ENCODE measurements around the gene FTSJ3.
"Not testable (repeated sequence)": the region's sequence is repeated elsewhere in the genome, so short reads cannot be mapped to it uniquely, and the experiment has no call there.

The FTSJ3 gene

GRCh38 chr17:63855185-63855584 lies 27.7 kb upstream of the FTSJ3 start:
- Histone ChIP-seq H3K4me1 (ENCODE audit: control insufficient read depth, insufficient read depth, low read length, poor library complexity, severe bottlenecking) (no peaks in the 10 kb centered on the region), H3K9me3 (ENCODE audit: control insufficient read depth, low read length) (no peaks in the 10 kb centered on the region), H3K4me3 (ENCODE audit: extremely low read depth, insufficient read depth, low read length, poor library complexity, severe bottlenecking) (no peak overlapping the region), H3K36me3 (ENCODE audit: control insufficient read depth, insufficient read depth, low read length) (no peaks in the 10 kb centered on the region), H3K27ac (ENCODE audit: low read depth, low read length, severe bottlenecking) (no peak overlapping the region)
- 89 to 96% methylated on average over 7 of the region's 8 CpGs for WGBS, 2 experiments (ENCODE audit: insufficient coverage in 2 of 2)

GRCh38 chr17:63854709-63855108 lies 27.2 kb upstream of the FTSJ3 start:
- H3K36me3 ChIP-seq (ENCODE audit: control insufficient read depth, insufficient read depth, low read length): no peaks in the 10 kb centered on the region
- WGBS, 2 experiments (ENCODE audit: insufficient coverage in 2 of 2): 83 to 86% methylated on average over 3 to 4 of the region's 5 CpGs
- H3K4me3 ChIP-seq (ENCODE audit: extremely low read depth, insufficient read depth, low read length, poor library complexity, severe bottlenecking): no peak overlapping the region
- H3K9me3 ChIP-seq (ENCODE audit: control insufficient read depth, low read length): no peaks in the 10 kb centered on the region
- no peaks in the 10 kb centered on the region for H3K4me1 ChIP-seq (ENCODE audit: control insufficient read depth, insufficient read depth, low read length, poor library complexity, severe bottlenecking)
- no peak overlapping the region for H3K27ac ChIP-seq (ENCODE audit: low read depth, low read length, severe bottlenecking)

GRCh38 chr17:63853260-63853659 lies 25.8 kb upstream of the FTSJ3 start:
- Histone ChIP-seq H3K27ac (ENCODE audit: low read depth, low read length, severe bottlenecking) (no peak overlapping the region), H3K4me3 (ENCODE audit: extremely low read depth, insufficient read depth, low read length, poor library complexity, severe bottlenecking) (no peak overlapping the region), H3K9me3 (ENCODE audit: control insufficient read depth, low read length) (no peaks in the 10 kb centered on the region), H3K4me1 (ENCODE audit: control insufficient read depth, insufficient read depth, low read length, poor library complexity, severe bottlenecking) (no peaks in the 10 kb centered on the region), H3K36me3 (ENCODE audit: control insufficient read depth, insufficient read depth, low read length) (no peaks in the 10 kb centered on the region)
- 100% methylated on average over 1 of the region's 2 CpGs for WGBS, 2 experiments (ENCODE audit: insufficient coverage in 2 of 2)

- H3K4me3 ChIP-seq (ENCODE audit: extremely low read depth, insufficient read depth, low read length, poor library complexity, severe bottlenecking): no peak overlapping the region
- 91 to 98% methylated on average over 9 of the region's 9 CpGs for WGBS, 2 experiments (ENCODE audit: insufficient coverage in 2 of 2)
- no peak overlapping the region for H3K27ac ChIP-seq (ENCODE audit: low read depth, low read length, severe bottlenecking)
- no peaks in the 10 kb centered on the region for H3K9me3 ChIP-seq (ENCODE audit: control insufficient read depth, low read length)
- no peaks in the 10 kb centered on the region for H3K4me1 ChIP-seq (ENCODE audit: control insufficient read depth, insufficient read depth, low read length, poor library complexity, severe bottlenecking)
- H3K36me3 ChIP-seq (ENCODE audit: control insufficient read depth, insufficient read depth, low read length): no peaks in the 10 kb centered on the region
Observed at GRCh38 chr17:63850401-63850800, 22.9 kb upstream of the FTSJ3 start.

- Histone ChIP-seq H3K36me3 (ENCODE audit: control insufficient read depth, insufficient read depth, low read length) (no peaks in the 10 kb centered on the region), H3K9me3 (ENCODE audit: control insufficient read depth, low read length) (no peaks in the 10 kb centered on the region), H3K4me3 (ENCODE audit: extremely low read depth, insufficient read depth, low read length, poor library complexity, severe bottlenecking) (no peak overlapping the region), H3K4me1 (ENCODE audit: control insufficient read depth, insufficient read depth, low read length, poor library complexity, severe bottlenecking) (no peaks in the 10 kb centered on the region), H3K27ac (ENCODE audit: low read depth, low read length, severe bottlenecking) (no peak overlapping the region)
- 73 to 77% methylated on average over 68 to 82 of the region's 82 CpGs for WGBS, 2 experiments (ENCODE audit: insufficient coverage in 2 of 2)
Observed at GRCh38 chr17:63848834-63849689, 21.6 kb upstream of the FTSJ3 start.

GRCh38 chr17:63847525-63848249 lies 20.2 kb upstream of the FTSJ3 start:
- H3K27ac ChIP-seq (ENCODE audit: low read depth, low read length, severe bottlenecking): no peak overlapping the region
- no peaks in the 10 kb centered on the region for H3K36me3 ChIP-seq (ENCODE audit: control insufficient read depth, insufficient read depth, low read length)
- no peaks in the 10 kb centered on the region for H3K9me3 ChIP-seq (ENCODE audit: control insufficient read depth, low read length)
- no peaks in the 10 kb centered on the region for H3K4me1 ChIP-seq (ENCODE audit: control insufficient read depth, insufficient read depth, low read length, poor library complexity, severe bottlenecking)
- H3K4me3 ChIP-seq (ENCODE audit: extremely low read depth, insufficient read depth, low read length, poor library complexity, severe bottlenecking): no peak overlapping the region
- WGBS, 2 experiments (ENCODE audit: insufficient coverage in 2 of 2): 95 to 100% methylated on average over 2 to 3 of the region's 3 CpGs

GRCh38 chr17:63845509-63845908 lies 18.0 kb upstream of the FTSJ3 start:
- peaks cover 8% of the 10 kb centered on the region for H3K4me1 ChIP-seq (ENCODE audit: control insufficient read depth, insufficient read depth, low read length, poor library complexity, severe bottlenecking)
- WGBS, 2 experiments (ENCODE audit: insufficient coverage in 2 of 2): no CpG with 5 or more reads among the region's 1 CpG
- no peak overlapping the region for H3K4me3 ChIP-seq (ENCODE audit: extremely low read depth, insufficient read depth, low read length, poor library complexity, severe bottlenecking)
- peaks cover 4% of the 10 kb centered on the region for H3K36me3 ChIP-seq (ENCODE audit: control insufficient read depth, insufficient read depth, low read length)
- no peak overlapping the region for H3K27ac ChIP-seq (ENCODE audit: low read depth, low read length, severe bottlenecking)
- H3K9me3 ChIP-seq (ENCODE audit: control insufficient read depth, low read length): no peaks in the 10 kb centered on the region

- Histone ChIP-seq H3K27ac (ENCODE audit: low read depth, low read length, severe bottlenecking) (no peak overlapping the region), H3K4me3 (ENCODE audit: extremely low read depth, insufficient read depth, low read length, poor library complexity, severe bottlenecking) (no peak overlapping the region), H3K9me3 (ENCODE audit: control insufficient read depth, low read length) (no peaks in the 10 kb centered on the region), H3K36me3 (ENCODE audit: control insufficient read depth, insufficient read depth, low read length) (peaks cover 4% of the 10 kb centered on the region), H3K4me1 (ENCODE audit: control insufficient read depth, insufficient read depth, low read length, poor library complexity, severe bottlenecking) (peaks cover 9% of the 10 kb centered on the region)
- WGBS, 2 experiments (ENCODE audit: insufficient coverage in 2 of 2): 90 to 98% methylated on average over 7 to 8 of the region's 9 CpGs
Observed at GRCh38 chr17:63843910-63844677, 16.6 kb upstream of the FTSJ3 start.

- not testable (repeated sequence) for H3K4me1 ChIP-seq (ENCODE audit: control insufficient read depth, insufficient read depth, low read length, poor library complexity, severe bottlenecking); H3K9me3 ChIP-seq (ENCODE audit: control insufficient read depth, low read length); H3K36me3 ChIP-seq (ENCODE audit: control insufficient read depth, insufficient read depth, low read length)
- WGBS, 2 experiments (ENCODE audit: insufficient coverage in 2 of 2): 73 to 82% methylated on average over 10 to 16 of the region's 19 CpGs
- H3K4me3 ChIP-seq (ENCODE audit: extremely low read depth, insufficient read depth, low read length, poor library complexity, severe bottlenecking): peak overlapping the region; percentile 90
- peak overlapping the region; percentile 45 for H3K27ac ChIP-seq (ENCODE audit: low read depth, low read length, severe bottlenecking)
Observed at GRCh38 chr17:63843387-63843888, 16.0 kb upstream of the FTSJ3 start.

GRCh38 chr17:63842540-63843386 lies 15.3 kb upstream of the FTSJ3 start, which contains the start of gene SMARCD2:
Gene SMARCD2 (minus strand): TSS chr17:63842685. CDS start chr17:63842674, 11 bp downstream.
- H3K27ac ChIP-seq (ENCODE audit: low read depth, low read length, severe bottlenecking): peak within 1 kb of the TSS; percentile 81
- H3K36me3 ChIP-seq (ENCODE audit: control insufficient read depth, insufficient read depth, low read length): peaks cover 9% of the 10 kb centered on the region
- peaks cover 9% of the 10 kb centered on the region for H3K4me1 ChIP-seq (ENCODE audit: control insufficient read depth, insufficient read depth, low read length, poor library complexity, severe bottlenecking)
- H3K9me3 ChIP-seq (ENCODE audit: control insufficient read depth, low read length): no peaks in the 10 kb centered on the region
- peak within 1 kb of the TSS; percentile 90 for H3K4me3 ChIP-seq (ENCODE audit: extremely low read depth, insufficient read depth, low read length, poor library complexity, severe bottlenecking)
- 2% methylated on average over 60 to 87 of the region's 92 CpGs for WGBS, 2 experiments (ENCODE audit: insufficient coverage in 2 of 2)

Data from mesodermal cell (in vitro differentiated cells).